Forelimb muscle (tissue), 1 donor: ENCODE results near the gene TMEM217. TPM values are rescaled to one million over a fixed set of nuclear protein-coding genes. Genes with fewer than 3 reads are reported as not detected.

Experiments used
- DNase-seq: peaks from one replicate; pipeline ENCODE4 v3.0.0-alpha.2; 2013; ENCODE audit warnings: low read depth
- polyA plus RNA-seq: library from polyadenylated mRNA; unstranded; fragments of 120-200 nt; gene quantifications from one replicate; pipeline ENCODE4 v1.2.1, GENCODE V29; 2013; ENCODE audit not compliant: insufficient read length

Gene TMEM217
- polyA plus RNA-seq, 1 donor: 0.71 TPM

- DNase-seq: peak; percentile 80
These were observed 88.3 kb downstream of the TMEM217 start, which contains the start of gene PIM1 for GRCh38 chr6:37169496-37170272. PIM1 (plus strand) TSS chr6:37170152; CDS start chr6:37170576, 424 bp downstream.

- DNase-seq: no peak
These were observed 89.0 kb downstream of the TMEM217 start for GRCh38 chr6:37168811-37169495.

GRCh38 chr6:37168163-37168758, 89.7 kb downstream of the TMEM217 start:
- no peak for DNase-seq

- no peak for DNase-seq
These were observed 95.2 kb downstream of the TMEM217 start for GRCh38 chr6:37162740-37163139.

Other genes starting within 250 kb of the TMEM217 start
- gene PIM1, start 88.0 kb downstream of the TMEM217 start, polyA plus RNA-seq: 35.8 TPM
- gene TBC1D22B, start 372 bp downstream of the TMEM217 start, polyA plus RNA-seq: 6.6 TPM
- 15.8 TPM for gene RNF8, start 95.8 kb upstream of the TMEM217 start, polyA plus RNA-seq
- gene CMTR1, start 175.1 kb upstream of the TMEM217 start, polyA plus RNA-seq: 32.9 TPM
- gene CCDC167, start 241.7 kb upstream of the TMEM217 start, polyA plus RNA-seq: 19.0 TPM